Kidney (tissue), 14 donors: Measurements from ENCODE around the gene PCDH9. TPM values are rescaled to one million over a fixed set of nuclear protein-coding genes. Genes with fewer than 3 reads are reported as not detected.

Experiments
- DNase-seq, 5 donors: peaks; one replicate each; pipeline ENCODE4 v3.0.0-alpha.2; 2013 to 2020
- FAIRE-seq: peaks from 2 replicates; lab custom pipeline; 2012; peaks lifted over from hg19 to GRCh38; lab: Jason Lieb, UNC
- H3K27ac ChIP-seq, 2 donors: one replicate each; pipeline ENCODE4 v1.7.0; 2013; ENCODE audit warnings: low read depth in 2 of 2, low read length in 2 of 2, inconsistent platforms in 1 of 2
- H3K27me3 ChIP-seq: one replicate; pipeline ENCODE4 v1.7.1; 2013; ENCODE audit warnings: low read length, inconsistent platforms; ENCODE audit not compliant: control insufficient read depth, insufficient read depth
- H3K36me3 ChIP-seq, 3 donors: one replicate each; pipeline versions ENCODE4 v1.7.0 to v1.7.1; 2013; ENCODE audit warnings: low read length in 3 of 3, control low read depth in 1 of 3, inconsistent platforms in 1 of 3; ENCODE audit not compliant: insufficient read depth in 3 of 3, control insufficient read depth in 2 of 3
- H3K4me1 ChIP-seq, 3 donors: one replicate each; pipeline versions ENCODE4 v1.7.0 to v1.7.1; 2013; ENCODE audit warnings: low read length in 3 of 3, inconsistent platforms in 1 of 3, low read depth in 1 of 3; ENCODE audit not compliant: control insufficient read depth in 2 of 3, insufficient read depth in 2 of 3
- H3K4me3 ChIP-seq, 3 donors: one replicate each; pipeline versions ENCODE4 v1.7.0 to v1.8.1; 2013; ENCODE audit warnings: low read length in 3 of 3, control low read depth in 1 of 3, inconsistent platforms in 1 of 3
- H3K9ac ChIP-seq, 3 donors: one replicate each; pipeline versions ENCODE4 v1.7.0 to v1.7.1; 2013; ENCODE audit warnings: low read length in 3 of 3, control low read depth in 1 of 3, inconsistent platforms in 1 of 3
- H3K9me3 ChIP-seq, 3 donors: one replicate each; pipeline versions ENCODE4 v1.7.0 to v1.7.1; 2013; ENCODE audit warnings: low read length in 3 of 3, control low read depth in 1 of 3, inconsistent platforms in 1 of 3; ENCODE audit not compliant: control insufficient read depth in 2 of 3, insufficient read depth in 1 of 3
- CTCF ChIP-seq: IDR thresholded peaks from 3 replicates; pipeline ENCODE4 v1.5.1; 2012; ENCODE audit warnings: mild to moderate bottlenecking, moderate library complexity, borderline replicate concordance; ENCODE audit not compliant: insufficient read depth; ENCODE audit errors: extremely low read depth
- intact Hi-C: fragments of 100-400 bp; cut with DNase I; formaldehyde crosslinking; loops from one replicate; pipeline ENCODE4 v1.11.1; 2022
- polyA plus RNA-seq: library from polyadenylated mRNA; stranded (reverse); fragments of 350-450 nt; fragmentation: Illumina TruSeq; extraction: RNeasy Lipid Tissue Mini Kit (QIAGEN cat#74804); gene quantifications from one replicate; pipeline ENCODE4 v1.2.3, GENCODE V29; 2014; ENCODE audit warnings: low read depth, low replicate concordance; ENCODE audit not compliant: insufficient read depth
- total RNA-seq: library from RNA; stranded (reverse); fragmentation: NEBNext Ultra II Directional; extraction: Animal tissue kit (Norgen Biotek cat#: 25700); gene quantifications from one replicate; pipeline ENCODE4 v1.2.1, GENCODE V29; 2021
- donor health status: control.
- donor health status: control.
- donor health status: control.
- donor health status: control.
- donor health status: control.
- donor health status: DM: yes; HTN: yes; CAD: no.
- donor health status: Normal renal cell carcinoma (clear cell type).

Gene PCDH9
- total and polyA plus RNA-seq, 2 donors from 2014 or later, result 1.6 to 9.5 TPM

GRCh38 chr13:66981912-66982311 lies 248.2 kb downstream of the PCDH9 start:
- intact Hi-C loops, result no loop called here
- Histone ChIP-seq H3K9ac (no peak overlapping the region), H3K4me1 (no peaks in the 10 kb centered on the region), H3K27me3 (no peaks in the 10 kb centered on the region), H3K36me3 (no peaks in the 10 kb centered on the region), H3K4me3 (no peak overlapping the region), H3K27ac (no peak overlapping the region), H3K9me3 (no peaks in the 10 kb centered on the region)
- FAIRE-seq (no peak), DNase-seq (no peak)
- TF ChIP-seq CTCF, result no peak

GRCh38 chr13:66977161-66977560 lies 253.0 kb downstream of the PCDH9 start:
- Histone ChIP-seq H3K36me3 (no peaks in the 10 kb centered on the region), H3K9me3 (no peaks in the 10 kb centered on the region), H3K9ac (no peak overlapping the region), H3K27ac (no peak overlapping the region), H3K4me3 (no peak overlapping the region), H3K4me1 (no peaks in the 10 kb centered on the region), H3K27me3 (no peaks in the 10 kb centered on the region)
- FAIRE-seq, result no peak
- no peak for TF ChIP-seq CTCF
- intact Hi-C loops, result no loop called here
- DNase-seq, result no peak

- no peaks in the 10 kb centered on the region for H3K9me3 ChIP-seq
- H3K27ac ChIP-seq, result no peak overlapping the region
- FAIRE-seq (no peak), DNase-seq (no peak)
- no peaks in the 10 kb centered on the region for H3K36me3 ChIP-seq
- no peak for TF ChIP-seq CTCF
- no peak overlapping the region for H3K4me3 ChIP-seq
- intact Hi-C loops, result no loop called here
- no peak overlapping the region for H3K9ac ChIP-seq
- H3K27me3 ChIP-seq, result no peaks in the 10 kb centered on the region
- H3K4me1 ChIP-seq, result no peaks in the 10 kb centered on the region
Observed at GRCh38 chr13:66974889-66975288, 255.2 kb downstream of the PCDH9 start.

GRCh38 chr13:66974174-66974573 lies 256.0 kb downstream of the PCDH9 start:
- intact Hi-C loops, result no loop called here
- Histone ChIP-seq H3K4me3 (no peak overlapping the region), H3K4me1 (no peaks in the 10 kb centered on the region), H3K27ac (no peak overlapping the region), H3K36me3 (no peaks in the 10 kb centered on the region), H3K27me3 (no peaks in the 10 kb centered on the region), H3K9ac (no peak overlapping the region), H3K9me3 (no peaks in the 10 kb centered on the region)
- DNase-seq, result peak in 2 of 5 donors; percentile 12 to 13
- no peak for FAIRE-seq
- TF ChIP-seq CTCF, result no peak
